B cell (primary cell): ENCODE data around the gene FSIP1. TPM values are rescaled to one million over a fixed set of nuclear protein-coding genes. Genes with fewer than 3 reads are reported as not detected.

ENCODE experiments used
- ATAC-seq: fragments of 200-7000 bp; cut with Tn5 transposase; one replicate; pipeline ENCODE4 v1.10.0; 2021; ENCODE audit warnings: low read depth, mild to moderate bottlenecking, moderate number of reproducible peaks, moderate library complexity
- CTCF ChIA-PET: fragments of 350-600 bp; sonication (Branson Sonifier 250); formaldehyde crosslinking; loops from one replicate; lab custom pipeline; 2021; ENCODE audit warnings: antibody characterized with exemption, inconsistent platforms; lab: Charles Lee
- POLR2A ChIA-PET: fragments of 350-600 bp; sonication (Branson Sonifier 250); formaldehyde crosslinking; loops from one replicate; lab custom pipeline; 2021; ENCODE audit warnings: antibody characterized with exemption; lab: Charles Lee
- DNase-seq: peaks from one replicate; pipeline ENCODE4 v3.0.0; 2013
- H2AFZ ChIP-seq: 2 replicates; pipeline ENCODE4 v1.6.1; 2012; ENCODE audit warnings: mild to moderate bottlenecking, low read depth, low read length; ENCODE audit not compliant: insufficient read depth, poor library complexity, severe bottlenecking
- H3K27ac ChIP-seq, 2 donors: 1 replicate in 1 of 2; 2 replicates in 1 of 2; pipeline ENCODE4 v1.5.1; 2012 to 2013; ENCODE audit warnings: low read length in 2 of 2, mild to moderate bottlenecking in 2 of 2, moderate library complexity in 1 of 2
- H3K27me3 ChIP-seq, 4 experiments: fragments of 200-600 bp in 1 of 4; sonication (generic) in 1 of 4; replicated peaks in 1 of 4; 1 replicate in 2 of 4; 2 replicates in 2 of 4; pipeline versions ENCODE4 v1.6.1 to v1.7.0; 2013 to 2016; ENCODE audit warnings: low read length in 3 of 4, mild to moderate bottlenecking in 2 of 4, mixed read lengths in 1 of 4, moderate library complexity in 1 of 4; ENCODE audit not compliant: insufficient read depth in 4 of 4, control insufficient read depth in 3 of 4; ENCODE audit errors: control extremely low read depth in 1 of 4
- H3K36me3 ChIP-seq, 2 experiments: replicated peaks in 1 of 2; 1 replicate in 1 of 2; 2 replicates in 1 of 2; pipeline versions ENCODE4 v1.6.1 to v1.7.1; 2013; ENCODE audit warnings: low read length in 1 of 2; ENCODE audit not compliant: insufficient read depth in 2 of 2, control insufficient read depth in 1 of 2; ENCODE audit errors: control extremely low read depth in 1 of 2, extremely low read depth in 1 of 2
- H3K4me1 ChIP-seq, 2 donors: fragments of 200-600 bp in 1 of 2; sonication (generic) in 1 of 2; 1 replicate in 1 of 2; 2 replicates in 1 of 2; pipeline versions ENCODE4 v1.5.1 to v1.6.1; 2013 to 2017; ENCODE audit warnings: low read length in 2 of 2; ENCODE audit not compliant: control insufficient read depth in 2 of 2, insufficient read depth in 2 of 2
- H3K4me2 ChIP-seq: replicated peaks from 2 replicates; pipeline ENCODE3; 2012; ENCODE audit warnings: mild to moderate bottlenecking, low read depth, low read length; ENCODE audit not compliant: poor library complexity, severe bottlenecking
- H3K4me3 ChIP-seq, 5 experiments: fragments of 200-600 bp in 1 of 5; sonication (generic) in 1 of 5; 1 replicate in 3 of 5; 2 replicates in 2 of 5; pipeline versions ENCODE4 v1.5.1 to v1.7.0; 2011 to 2016; ENCODE audit warnings: low read length in 4 of 5, mild to moderate bottlenecking in 4 of 5, low read depth in 2 of 5, control low read depth in 1 of 5, moderate library complexity in 1 of 5; ENCODE audit not compliant: insufficient read depth in 1 of 5; ENCODE audit errors: control extremely low read depth in 1 of 5, extremely low read depth in 1 of 5
- H3K79me2 ChIP-seq: fragments of 200-600 bp; sonication (generic); one replicate; pipeline ENCODE4 v1.6.0; 2016; ENCODE audit warnings: low read length; ENCODE audit not compliant: control insufficient read depth, insufficient read depth
- H3K9ac ChIP-seq: fragments of 200-600 bp; sonication (generic); 2 replicates; pipeline ENCODE4 v1.6.1; 2017; ENCODE audit warnings: mild to moderate bottlenecking, low read length, moderate library complexity
- H3K9me3 ChIP-seq, 3 donors: one replicate each; pipeline versions ENCODE4 v1.6.1 to v1.7.1; 2013; ENCODE audit warnings: low read length in 2 of 3; ENCODE audit not compliant: control insufficient read depth in 2 of 3, insufficient read depth in 1 of 3; ENCODE audit errors: control extremely low read depth in 1 of 3
- H4K20me1 ChIP-seq: 2 replicates; pipeline ENCODE4 v1.6.0; 2012; ENCODE audit warnings: mild to moderate bottlenecking, low read length; ENCODE audit not compliant: insufficient read depth, control insufficient read depth, poor library complexity, severe bottlenecking
- H3K27ac Mint-ChIP-seq: one replicate; pipeline ENCODE4 v1.8.0; 2021; ENCODE audit warnings: mixed read lengths
- H3K27me3 Mint-ChIP-seq: one replicate; pipeline ENCODE4 v1.8.0; 2021; ENCODE audit warnings: mixed read lengths
- H3K4me1 Mint-ChIP-seq: one replicate; pipeline ENCODE4 v1.8.0; 2021; ENCODE audit warnings: mixed read lengths
- H3K4me3 Mint-ChIP-seq: one replicate; pipeline ENCODE4 v1.8.0; 2021; ENCODE audit warnings: mixed read lengths
- H3K9me3 Mint-ChIP-seq: one replicate; pipeline ENCODE4 v1.8.0; 2022; ENCODE audit warnings: mixed read lengths; ENCODE audit not compliant: insufficient read depth
- EZH2 ChIP-seq: IDR thresholded peaks from 2 replicates; pipeline ENCODE4 v1.6.1; 2012; ENCODE audit warnings: borderline replicate concordance, low read depth, mild to moderate bottlenecking, moderate library complexity, low read length; ENCODE audit not compliant: insufficient read depth, poor library complexity, severe bottlenecking
- WGBS: methylation state at CpG from one replicate; pipeline ENCODE4 v1.1.5; 2013; ENCODE audit warnings: missing lambda C conversion rate; ENCODE audit not compliant: insufficient coverage; 5-methylcytosine and 5-hydroxymethylcytosine counted together
- intact Hi-C: fragments of 100-400 bp; cut with micrococcal nuclease; formaldehyde crosslinking; loops from one replicate; pipeline ENCODE4 v1.10.0; 2022
- polyA plus RNA-seq: library from polyadenylated mRNA; depleted of rRNA; stranded (reverse); fragments of >200 nt; gene quantifications from 2 replicates; pipeline ENCODE4 v1.2.3, GENCODE V29; 2012
- total RNA-seq, 2 donors: library from RNA; stranded (reverse); fragments of 120-200 nt in 1 of 2; gene quantifications; 1 replicate in 1 of 2; 2 replicates in 1 of 2; pipeline versions ENCODE4 v1.2.3 to v1.2.4, GENCODE V29; 2013 to 2022
- TF ChIP-seq, protein P1 (sequence below): fragments of 200-600 bp; IDR thresholded peaks from one replicate; pipeline ENCODE4 v1.8.0; 2022; ENCODE audit warnings: antibody characterized with exemption, mild to moderate bottlenecking

FSIP1 gene
- total and polyA plus RNA-seq, 2 donors (not counting 1 experiment from before 2014, with no cell fraction given) = 0.19 to 0.49 TPM

- Histone ChIP-seq H4K20me1 (no peaks in the 10 kb centered on the region), H3K4me2 (no peak overlapping the region), H3K4me1 (peaks cover 5 to 12% of the 10 kb centered on the region in 2 donors), H3K4me3 (no peak overlapping the region), H3K27me3 (peaks cover 0 to 17% (median 4%) of the 10 kb centered on the region in 4 experiments), H3K79me2 (no peaks in the 10 kb centered on the region), H3K9ac (no peak overlapping the region), H2AFZ (no peak overlapping the region), H3K9me3 (no peaks in the 10 kb centered on the region), H3K36me3 (no peaks in the 10 kb centered on the region), H3K27ac (no peak overlapping the region)
- no peak for TF ChIP-seq EZH2
- TF ChIP-seq, protein P1, sequence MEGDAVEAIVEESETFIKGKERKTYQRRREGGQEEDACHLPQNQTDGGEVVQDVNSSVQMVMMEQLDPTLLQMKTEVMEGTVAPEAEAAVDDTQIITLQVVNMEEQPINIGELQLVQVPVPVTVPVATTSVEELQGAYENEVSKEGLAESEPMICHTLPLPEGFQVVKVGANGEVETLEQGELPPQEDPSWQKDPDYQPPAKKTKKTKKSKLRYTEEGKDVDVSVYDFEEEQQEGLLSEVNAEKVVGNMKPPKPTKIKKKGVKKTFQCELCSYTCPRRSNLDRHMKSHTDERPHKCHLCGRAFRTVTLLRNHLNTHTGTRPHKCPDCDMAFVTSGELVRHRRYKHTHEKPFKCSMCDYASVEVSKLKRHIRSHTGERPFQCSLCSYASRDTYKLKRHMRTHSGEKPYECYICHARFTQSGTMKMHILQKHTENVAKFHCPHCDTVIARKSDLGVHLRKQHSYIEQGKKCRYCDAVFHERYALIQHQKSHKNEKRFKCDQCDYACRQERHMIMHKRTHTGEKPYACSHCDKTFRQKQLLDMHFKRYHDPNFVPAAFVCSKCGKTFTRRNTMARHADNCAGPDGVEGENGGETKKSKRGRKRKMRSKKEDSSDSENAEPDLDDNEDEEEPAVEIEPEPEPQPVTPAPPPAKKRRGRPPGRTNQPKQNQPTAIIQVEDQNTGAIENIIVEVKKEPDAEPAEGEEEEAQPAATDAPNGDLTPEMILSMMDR = no peak
- no peak overlapping the region for H3K4me3 Mint-ChIP-seq
- peaks cover 6% of the 10 kb centered on the region for H3K4me1 Mint-ChIP-seq
- 85% methylated on average over 3 of the region's 4 CpGs for WGBS
- H3K9me3 Mint-ChIP-seq = no peaks in the 10 kb centered on the region
- CTCF ChIA-PET = no interaction called here
- no peak for ATAC-seq
- intact Hi-C loops = no loop called here
- no peak overlapping the region for H3K27ac Mint-ChIP-seq
- no peak for DNase-seq
- POLR2A ChIA-PET = no interaction called here
- peaks cover 33% of the 10 kb centered on the region for H3K27me3 Mint-ChIP-seq
Measured at GRCh38 chr15:39585389-39585841, 197.2 kb downstream of the FSIP1 start.

- H3K27ac Mint-ChIP-seq = no peak overlapping the region
- POLR2A ChIA-PET = no interaction called here
- H3K9me3 ChIP-seq = no peaks in the 10 kb centered on the region
- intact Hi-C loops = no loop called here
- peaks cover 0 to 19% (median 4%) of the 10 kb centered on the region in 4 experiments for H3K27me3 ChIP-seq
- peaks cover 9% of the 10 kb centered on the region for H3K4me1 Mint-ChIP-seq
- H3K4me3 ChIP-seq = no peak overlapping the region
- no peak overlapping the region for H3K9ac ChIP-seq
- H3K79me2 ChIP-seq = no peaks in the 10 kb centered on the region
- CTCF ChIA-PET = no interaction called here
- no CpG with 5 or more reads among the region's 3 CpGs for WGBS
- no peak overlapping the region for H3K27ac ChIP-seq
- no peak overlapping the region for H3K4me3 Mint-ChIP-seq
- no peaks in the 10 kb centered on the region for H4K20me1 ChIP-seq
- no peak overlapping the region for H2AFZ ChIP-seq
- H3K4me1 ChIP-seq = peaks cover 6 to 18% of the 10 kb centered on the region in 2 donors
- H3K27me3 Mint-ChIP-seq = peaks cover 36% of the 10 kb centered on the region
- H3K4me2 ChIP-seq = no peak overlapping the region
- TF ChIP-seq EZH2 = no peak
- TF ChIP-seq, protein P1 = no peak
- no peak for ATAC-seq
- no peaks in the 10 kb centered on the region for H3K36me3 ChIP-seq
- DNase-seq = no peak
- no peaks in the 10 kb centered on the region for H3K9me3 Mint-ChIP-seq
Measured at GRCh38 chr15:39584662-39585388, 197.8 kb downstream of the FSIP1 start.
